Ectodermal cell (in vitro differentiated cells): ENCODE measurements around the gene HS3ST5.

Experiments used
- H3K27ac ChIP-seq: 2 replicates; pipeline ENCODE4 v1.7.0; 2013; ENCODE audit warnings: mild to moderate bottlenecking, low read depth, low read length; ENCODE audit not compliant: insufficient read depth, poor library complexity, severe bottlenecking
- H3K27me3 ChIP-seq: 2 replicates; pipeline ENCODE4 v1.7.0; 2013; ENCODE audit warnings: mild to moderate bottlenecking, low read length; ENCODE audit not compliant: insufficient read depth, control insufficient read depth, poor library complexity, severe bottlenecking
- H3K36me3 ChIP-seq: one replicate; pipeline ENCODE4 v1.7.0; 2013; ENCODE audit warnings: low read length; ENCODE audit not compliant: control insufficient read depth, insufficient read depth
- H3K4me1 ChIP-seq: one replicate; pipeline ENCODE4 v1.7.0; 2013; ENCODE audit warnings: low read length; ENCODE audit not compliant: control insufficient read depth, insufficient read depth
- H3K4me3 ChIP-seq: 2 replicates; pipeline ENCODE4 v1.7.0; 2013; ENCODE audit warnings: low read depth, low read length, control low read depth; ENCODE audit not compliant: insufficient read depth
- H3K9me3 ChIP-seq: 2 replicates; pipeline ENCODE4 v1.7.0; 2013; ENCODE audit warnings: mild to moderate bottlenecking, low read length, moderate library complexity; ENCODE audit not compliant: control insufficient read depth
- WGBS, 2 experiments: methylation state at CpG; one replicate each; pipeline ENCODE4 v1.1.7; 2013; ENCODE audit warnings: missing lambda C conversion rate in 2 of 2; 5-methylcytosine and 5-hydroxymethylcytosine counted together

HS3ST5 gene

DNA sequence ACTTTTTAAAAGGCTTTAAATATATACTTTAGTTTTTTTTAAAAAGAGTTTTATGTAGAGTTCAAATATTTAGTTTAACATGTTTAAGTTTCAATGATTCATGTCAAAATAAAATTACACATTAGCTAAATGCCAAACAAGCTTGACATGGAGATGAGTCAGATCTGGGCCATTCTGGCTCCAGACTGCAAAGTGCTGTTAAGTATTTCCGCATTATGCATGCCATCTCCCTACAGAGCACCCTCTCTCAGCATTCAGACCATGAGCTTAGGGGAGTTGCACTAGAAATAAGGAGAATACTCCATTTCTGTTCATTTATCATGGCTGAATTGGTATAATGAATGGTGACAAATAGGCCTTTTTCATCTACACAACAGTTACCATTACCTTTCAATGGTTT lies 21.5 kb upstream of the HS3ST5 start:
- 79 to 88% methylated on average over 1 of the region's 1 CpG for WGBS, 2 experiments
- Histone ChIP-seq H3K27me3 (no peaks in the 10 kb centered on the region), H3K27ac (no peak overlapping the region)

DNA sequence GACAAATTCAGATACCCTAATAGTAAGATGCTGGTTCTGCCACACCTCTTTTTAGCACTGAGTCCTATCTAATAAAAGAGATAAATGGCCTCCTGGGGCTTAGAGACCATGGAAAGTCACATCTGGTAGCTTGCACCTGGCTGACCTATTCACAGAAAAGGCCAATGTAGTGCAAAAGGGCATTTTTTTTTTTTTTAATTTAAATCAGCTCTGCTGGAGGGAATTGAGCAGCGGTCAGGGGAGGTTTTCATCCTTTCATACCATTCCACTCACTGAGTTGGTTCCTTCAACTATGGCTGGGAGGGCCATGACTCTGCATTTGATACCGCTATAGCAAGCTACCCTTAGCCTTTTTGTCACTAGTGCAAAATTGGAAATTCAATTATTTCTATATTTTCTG lies 20.1 kb upstream of the HS3ST5 start:
- WGBS, 2 experiments, result 29 to 47% methylated on average over 1 to 2 of the region's 2 CpGs
- H3K9me3 ChIP-seq, result no peaks in the 10 kb centered on the region
- H3K4me1 ChIP-seq, result peaks cover 33% of the 10 kb centered on the region
- no peaks in the 10 kb centered on the region for H3K27me3 ChIP-seq
- peak overlapping the region; percentile 44 for H3K27ac ChIP-seq
- H3K36me3 ChIP-seq, result no peaks in the 10 kb centered on the region
- H3K4me3 ChIP-seq, result no peak overlapping the region

More for the DNA sequence above, 21.5 kb upstream of the HS3ST5 start:
- Histone ChIP-seq H3K4me1 (peaks cover 33% of the 10 kb centered on the region), H3K9me3 (no peaks in the 10 kb centered on the region), H3K36me3 (no peaks in the 10 kb centered on the region), H3K4me3 (no peak overlapping the region)

DNA sequence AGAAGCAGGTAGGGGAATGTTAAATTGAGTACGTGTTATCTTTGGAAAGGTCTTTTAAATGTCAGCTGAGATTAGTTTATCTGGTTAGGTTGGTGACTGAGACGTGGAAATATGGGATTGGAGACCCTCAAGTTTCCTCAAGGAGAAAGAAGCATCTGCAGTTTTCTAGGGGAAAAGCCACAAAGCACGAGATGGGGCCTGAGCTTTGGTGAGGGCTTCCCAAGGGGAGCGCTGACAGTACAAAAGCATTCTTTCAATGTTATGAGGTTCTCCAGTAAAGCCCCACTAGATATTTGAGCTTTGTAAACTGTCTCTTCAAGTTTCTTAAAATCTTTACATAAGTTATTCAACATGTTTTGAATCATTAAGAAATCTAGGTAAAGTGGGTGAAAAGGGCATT lies 19.6 kb upstream of the HS3ST5 start:
- 74 to 79% methylated on average over 4 of the region's 4 CpGs for WGBS, 2 experiments
- Histone ChIP-seq H3K27me3 (no peaks in the 10 kb centered on the region), H3K36me3 (no peaks in the 10 kb centered on the region), H3K4me3 (no peak overlapping the region), H3K27ac (peak overlapping the region; percentile 44), H3K9me3 (no peaks in the 10 kb centered on the region), H3K4me1 (peaks cover 33% of the 10 kb centered on the region)

DNA sequence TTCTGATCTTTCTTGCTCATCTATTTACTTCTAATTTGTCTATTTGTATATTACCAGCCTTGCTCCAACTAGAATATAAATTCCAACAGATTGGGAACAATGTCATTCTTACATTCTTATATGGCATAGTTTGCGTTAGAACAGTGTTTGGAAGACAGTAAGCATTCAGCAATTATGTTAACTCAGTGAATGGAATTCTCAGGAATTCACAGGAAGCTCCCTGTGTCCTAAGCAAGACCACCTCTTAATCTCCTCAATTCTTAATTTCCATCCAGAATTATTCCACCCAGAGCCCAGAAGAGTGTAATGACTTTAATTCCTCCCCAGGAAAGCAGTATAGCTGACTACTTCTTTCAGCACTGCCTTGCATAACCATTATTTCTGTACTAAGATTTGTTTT lies 18.2 kb upstream of the HS3ST5 start:
- Histone ChIP-seq H3K4me3 (no peak overlapping the region), H3K27me3 (no peaks in the 10 kb centered on the region), H3K36me3 (no peaks in the 10 kb centered on the region), H3K4me1 (peaks cover 33% of the 10 kb centered on the region), H3K9me3 (no peaks in the 10 kb centered on the region), H3K27ac (no peak overlapping the region)
- WGBS, 2 experiments, result 100% methylated on average over 1 of the region's 1 CpG; no CpG with 5 or more reads in 1 of the 2 experiments

GRCh38 chr6:114355300-114355699 lies 12.5 kb upstream of the HS3ST5 start:
- Histone ChIP-seq H3K36me3 (no peaks in the 10 kb centered on the region), H3K27me3 (no peaks in the 10 kb centered on the region), H3K27ac (no peak overlapping the region), H3K9me3 (no peaks in the 10 kb centered on the region), H3K4me3 (no peak overlapping the region), H3K4me1 (no peaks in the 10 kb centered on the region)

DNA sequence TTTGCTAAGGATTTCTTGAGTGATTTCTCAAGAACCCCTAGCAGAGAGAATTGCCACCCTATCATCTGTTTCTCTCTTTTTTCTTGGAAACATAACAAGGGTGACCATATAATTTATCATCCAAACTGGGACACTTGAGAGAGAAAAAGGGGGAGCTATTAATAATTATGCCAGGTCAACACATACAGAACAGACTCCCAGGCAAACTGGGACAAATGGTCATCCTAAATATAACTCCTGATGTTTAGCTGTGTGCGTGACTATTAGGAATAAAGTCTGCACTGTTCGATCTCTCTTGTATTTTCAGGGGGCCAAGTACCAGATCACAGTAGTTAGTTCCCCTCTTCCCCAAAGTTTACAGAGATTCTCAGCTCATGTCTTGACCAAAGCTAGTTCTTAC lies 11.7 kb upstream of the HS3ST5 start:
- WGBS, 2 experiments, result 93 to 97% methylated on average over 2 of the region's 2 CpGs
- no peaks in the 10 kb centered on the region for H3K9me3 ChIP-seq

DNA sequence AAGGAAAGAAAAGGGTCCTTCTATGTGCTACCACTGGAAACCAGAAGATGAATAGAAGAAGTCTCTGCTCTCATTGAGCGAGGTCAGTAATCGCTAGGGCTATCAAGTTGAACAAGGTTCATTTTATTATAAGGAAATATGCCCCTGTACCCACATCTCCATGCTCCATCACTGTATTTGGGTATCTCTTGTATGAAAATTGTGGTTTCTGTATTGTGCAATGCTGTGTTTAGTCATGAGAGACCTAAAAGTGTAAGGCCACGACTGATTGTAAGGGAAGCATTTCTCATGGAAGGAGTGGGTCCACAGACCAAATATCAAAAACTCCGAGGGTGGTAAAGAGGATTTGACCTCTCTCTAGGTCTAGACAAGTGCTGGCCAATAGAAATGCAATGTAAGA lies 3.6 kb upstream of the HS3ST5 start:
- Histone ChIP-seq H3K27ac (no peak overlapping the region), H3K9me3 (no peaks in the 10 kb centered on the region), H3K27me3 (peaks cover 10% of the 10 kb centered on the region), H3K36me3 (no peaks in the 10 kb centered on the region), H3K4me3 (no peak overlapping the region), H3K4me1 (peaks cover 5% of the 10 kb centered on the region)
- 85 to 90% methylated on average over 3 to 4 of the region's 4 CpGs for WGBS, 2 experiments

More for the DNA sequence above, 11.7 kb upstream of the HS3ST5 start:
- Histone ChIP-seq H3K4me3 (no peak overlapping the region), H3K27ac (no peak overlapping the region), H3K36me3 (no peaks in the 10 kb centered on the region), H3K27me3 (no peaks in the 10 kb centered on the region), H3K4me1 (no peaks in the 10 kb centered on the region)

GRCh38 chr6:114344971-114345275 lies 2.1 kb upstream of the HS3ST5 start:
- no peak overlapping the region for H3K4me3 ChIP-seq
- H3K36me3 ChIP-seq, result no peaks in the 10 kb centered on the region
- 81 to 84% methylated on average over 1 of the region's 1 CpG for WGBS, 2 experiments
- H3K27ac ChIP-seq, result no peak overlapping the region
- no peaks in the 10 kb centered on the region for H3K9me3 ChIP-seq
- H3K27me3 ChIP-seq, result peaks cover 14% of the 10 kb centered on the region
- H3K4me1 ChIP-seq, result peaks cover 9% of the 10 kb centered on the region

- Histone ChIP-seq H3K27me3 (peaks cover 14% of the 10 kb centered on the region), H3K9me3 (no peaks in the 10 kb centered on the region), H3K36me3 (no peaks in the 10 kb centered on the region), H3K4me1 (peaks cover 9% of the 10 kb centered on the region), H3K4me3 (no peak overlapping the region), H3K27ac (no peak overlapping the region)
- WGBS, 2 experiments, result 46 to 48% methylated on average over 3 of the region's 3 CpGs
Observed at GRCh38 chr6:114344246-114344970, 1.6 kb upstream of the HS3ST5 start.

- H3K9me3 ChIP-seq, result no peaks in the 10 kb centered on the region
- H3K4me1 ChIP-seq, result peaks cover 9% of the 10 kb centered on the region
- H3K4me3 ChIP-seq, result peak overlapping the region; percentile 65
- 20 to 26% methylated on average over 2 of the region's 2 CpGs for WGBS, 2 experiments
- no peaks in the 10 kb centered on the region for H3K36me3 ChIP-seq
- peaks cover 14% of the 10 kb centered on the region for H3K27me3 ChIP-seq
- no peak overlapping the region for H3K27ac ChIP-seq
Observed at GRCh38 chr6:114343782-114344144, 940 bp upstream of the HS3ST5 start.
